Eye (tissue), 1 donor: ENCODE data around the gene MZF1.

Experiments
- DNase-seq: peaks from one replicate; pipeline ENCODE4 v3.0.0-alpha.2; 2015

Gene MZF1

GRCh38 chr19:58569943-58570670 is 3.0 kb downstream of the MZF1 start:
- DNase-seq, result no peak

GRCh38 chr19:58569191-58569942 is 3.8 kb downstream of the MZF1 start:
- DNase-seq, result no peak

GRCh38 chr19:58568453-58569130 is 4.5 kb downstream of the MZF1 start:
- no peak for DNase-seq

GRCh38 chr19:58566989-58567388 is 6.1 kb downstream of the MZF1 start:
- DNase-seq, result no peak

GRCh38 chr19:58563823-58564222 is 9.3 kb downstream of the MZF1 start:
- no peak for DNase-seq

GRCh38 chr19:58563034-58563573 is 10.0 kb downstream of the MZF1 start:
- DNase-seq, result peak; percentile 71

GRCh38 chr19:58562122-58563033 is 10.8 kb downstream of the MZF1 start:
- DNase-seq, result peak; percentile 75

GRCh38 chr19:58561373-58562121 is 11.6 kb downstream of the MZF1 start:
- DNase-seq, result no peak

- DNase-seq, result no peak
Observed at GRCh38 chr19:58560921-58561320, 12.2 kb downstream of the MZF1 start.

- DNase-seq, result no peak
Observed at GRCh38 chr19:58560007-58560887, 12.9 kb downstream of the MZF1 start.

- DNase-seq, result peak; percentile 96
Observed at GRCh38 chr19:58559275-58560006, 13.7 kb downstream of the MZF1 start.

GRCh38 chr19:58558623-58559274 is 14.4 kb downstream of the MZF1 start:
- peak; percentile 100 for DNase-seq

GRCh38 chr19:58558066-58558622 is 15.0 kb downstream of the MZF1 start, which contains the start of gene UBE2M:
Gene UBE2M, minus strand, starts transcription at chr19:58558611. Its CDS starts 230 bp downstream, at chr19:58558381.
- DNase-seq, result peak; percentile 60

GRCh38 chr19:58557221-58558065 is 15.7 kb downstream of the MZF1 start:
- no peak for DNase-seq

- no peak for DNase-seq
Observed at GRCh38 chr19:58556622-58557220, 16.4 kb downstream of the MZF1 start.

- no peak for DNase-seq
Observed at GRCh38 chr19:58555920-58556621, 17.1 kb downstream of the MZF1 start.
